Measurements from ENCODE around the gene TLR6. TPM values are rescaled to one million over a fixed set of nuclear protein-coding genes. Genes with fewer than 3 reads are reported as not detected.

The TLR6 gene
- total and polyA plus RNA-seq, 2 of the 8 experiments (the other 6 are each of a cell fraction or from before 2014, with no cell fraction given), result 0.02 to 0.09 TPM

DNA sequence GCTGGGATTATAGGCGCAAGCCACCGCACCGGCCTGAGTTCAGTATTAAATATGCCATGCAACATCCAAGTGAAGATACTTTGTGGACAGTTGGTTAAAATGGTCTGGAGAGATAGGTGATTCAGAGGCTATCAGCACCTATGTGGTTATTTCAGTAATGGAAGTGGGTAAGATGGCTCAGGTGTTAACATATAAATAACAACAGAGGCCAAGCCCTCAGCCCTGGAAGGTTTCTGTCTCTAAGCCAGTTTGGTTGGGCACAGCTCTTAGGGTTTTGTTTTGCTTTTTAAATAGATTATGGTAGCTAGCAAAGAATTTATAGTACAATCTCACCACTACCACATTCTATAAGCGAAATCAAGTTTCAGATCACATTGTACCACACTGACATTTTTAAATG, 27.6 kb upstream of the TLR6 start:
- H3K14ac ChIP-seq (ENCODE audit: insufficient read length), result no peak overlapping the region
- whole genome bisulfite sequencing, 2 experiments (ENCODE audit: extremely low coverage in 1 of 2, insufficient coverage in 1 of 2, insufficient read length in 1 of 2, insufficient replicate concordance in 2 of 2, low coverage in 1 of 2, low lambda C conversion rate in 2 of 2, missing lambda C conversion rate in 1 of 2), result 95% methylated on average over 4 of the region's 4 CpGs; no CpG with 5 or more reads in 1 of the 2 experiments
- H3K18ac ChIP-seq (ENCODE audit: extremely low read depth, low read length), result no peak overlapping the region
- H3K36me3 ChIP-seq (ENCODE audit: control insufficient read depth in 2 of 4, insufficient read depth in 4 of 4, low read length in 3 of 4), result no peaks in the 10 kb centered on the region
- H3K56ac ChIP-seq (replicated peaks; ENCODE audit: insufficient read length, low read depth, low read length), result no peak overlapping the region
- no peak overlapping the region for H2BK20ac ChIP-seq (ENCODE audit: low read length)
- no peak overlapping the region for H2AFZ ChIP-seq (ENCODE audit: low read length)
- no peaks in the 10 kb centered on the region for H3K79me2 ChIP-seq (ENCODE audit: control insufficient read depth in 1 of 2, insufficient read depth in 2 of 2, low read length in 2 of 2)
- no peaks in the 10 kb centered on the region for H3K23me2 ChIP-seq (ENCODE audit: low read depth, low read length)
- H3K23ac ChIP-seq (ENCODE audit: insufficient read length), result no peak overlapping the region
- H3K4me2 ChIP-seq (ENCODE audit: insufficient read depth in 1 of 2, low read depth in 2 of 2, low read length in 2 of 2), result no peak overlapping the region
- ChIA-PET CTCF (ENCODE audit: partially characterized antibody) (interaction anchor here (0.6 to 1.6 kb wide), 2 partner anchors 26 to 101 kb away, joined by 4 read pairs; partner anchors contain the start of gene TLR10), POLR2A (ENCODE audit: partially characterized antibody) (no interaction called here)
- no peak overlapping the region for H2BK15ac ChIP-seq (ENCODE audit: low read length)
- H3K27me3 ChIP-seq (replicated peaks in 1 of 4; ENCODE audit: control insufficient read depth in 3 of 4, extremely low read depth in 1 of 4, insufficient read depth in 3 of 4, low read length in 3 of 4), result no peaks in the 10 kb centered on the region
- no peak overlapping the region for H2BK5ac ChIP-seq (ENCODE audit: low read depth, low read length)
- no peak overlapping the region for H4K91ac ChIP-seq (replicated peaks; ENCODE audit: insufficient read length, low read length)
- no peak overlapping the region for H4K8ac ChIP-seq (ENCODE audit: extremely low read depth, insufficient read depth, low read length)
- peaks cover 0 to 1% of the 10 kb centered on the region in 2 experiments for H4K20me1 ChIP-seq (replicated peaks in 1 of 2; ENCODE audit: control insufficient read depth in 1 of 2, insufficient read depth in 2 of 2, low read length in 2 of 2)
- TF ChIP-seq POLR2AphosphoS5 (IDR thresholded peaks at IDR 0.05; ENCODE audit: low read depth, low read length), result no peak
- no peak for TF ChIP-seq PHF8 (conservative IDR thresholded peaks at IDR 0.05; ENCODE audit: low read depth, low read length)
- no peak for TF ChIP-seq GABPA (IDR thresholded peaks at IDR 0.05; ENCODE audit: borderline replicate concordance, insufficient read depth, low read length)
- no peak for TF ChIP-seq FOSL1 (IDR thresholded peaks at IDR 0.05; ENCODE audit: insufficient read depth, low read depth, low read length)
- TF ChIP-seq EP300 (IDR thresholded peaks at IDR 0.05; ENCODE audit: borderline replicate concordance in 1 of 2, low read depth in 2 of 2, low read length in 2 of 2), result no peak
- TF ChIP-seq SIX5 (IDR thresholded peaks at IDR 0.05; ENCODE audit: low read depth, low read length), result no peak
- no peak for TF ChIP-seq RNF2 (IDR thresholded peaks at IDR 0.05; ENCODE audit: borderline replicate concordance, low read depth, low read length, missing control alignments, poor library complexity, severe bottlenecking)
- no peak for TF ChIP-seq TCF12 (IDR thresholded peaks at IDR 0.05; ENCODE audit: low read depth, low read length)
- no peak for FAIRE-seq
- DNase-seq (ENCODE audit: low read depth in 1 of 2, low spot score in 2 of 2), result no peak
- no peak overlapping the region for H3K9ac ChIP-seq (replicated peaks in 1 of 4; ENCODE audit: extremely low read depth in 1 of 4, low read depth in 3 of 4, low read length in 3 of 4)
- no peak overlapping the region for H3K27ac ChIP-seq (ENCODE audit: low read depth, low read length)
- no peak overlapping the region for H2BK120ac ChIP-seq (replicated peaks; ENCODE audit: low read depth, low read length)
- H3K4me1 ChIP-seq (replicated peaks in 1 of 4; ENCODE audit: control insufficient read depth in 3 of 4, insufficient read depth in 4 of 4, low read length in 3 of 4), result no peaks in the 10 kb centered on the region; a peak in 1 of 7 replicates
- no peak overlapping the region for H3K4ac ChIP-seq (replicated peaks; ENCODE audit: insufficient read length, low read depth, low read length)
- H2BK12ac ChIP-seq (ENCODE audit: low read depth, low read length), result no peak overlapping the region
- no peaks in the 10 kb centered on the region for H3K9me3 ChIP-seq (ENCODE audit: insufficient read depth in 2 of 2, low read depth in 1 of 2, low read length in 1 of 2)
- no peak overlapping the region; the same call in 1 of the 2 replicates for H2AK5ac ChIP-seq (ENCODE audit: low read depth, low read length)
- no peak overlapping the region for H3K4me3 ChIP-seq (ENCODE audit: extremely low read depth in 1 of 4, insufficient read depth in 2 of 4, low read depth in 3 of 4, low read length in 4 of 4)
- H4K5ac ChIP-seq (ENCODE audit: insufficient read length, low read depth, low read length), result no peak overlapping the region
- H3K79me1 ChIP-seq (ENCODE audit: low read depth, low read length), result no peaks in the 10 kb centered on the region
